ENCODE measurements around the gene CAMK1. TPM values are rescaled to one million over a fixed set of nuclear protein-coding genes. Genes with fewer than 3 reads are reported as not detected.

Gene CAMK1
- total and polyA plus RNA-seq, 9 of the 15 experiments (the other 6 are each of a cell fraction or from before 2014, with no cell fraction given): 0.23 to 10.7 (median 6.0) TPM

DNA sequence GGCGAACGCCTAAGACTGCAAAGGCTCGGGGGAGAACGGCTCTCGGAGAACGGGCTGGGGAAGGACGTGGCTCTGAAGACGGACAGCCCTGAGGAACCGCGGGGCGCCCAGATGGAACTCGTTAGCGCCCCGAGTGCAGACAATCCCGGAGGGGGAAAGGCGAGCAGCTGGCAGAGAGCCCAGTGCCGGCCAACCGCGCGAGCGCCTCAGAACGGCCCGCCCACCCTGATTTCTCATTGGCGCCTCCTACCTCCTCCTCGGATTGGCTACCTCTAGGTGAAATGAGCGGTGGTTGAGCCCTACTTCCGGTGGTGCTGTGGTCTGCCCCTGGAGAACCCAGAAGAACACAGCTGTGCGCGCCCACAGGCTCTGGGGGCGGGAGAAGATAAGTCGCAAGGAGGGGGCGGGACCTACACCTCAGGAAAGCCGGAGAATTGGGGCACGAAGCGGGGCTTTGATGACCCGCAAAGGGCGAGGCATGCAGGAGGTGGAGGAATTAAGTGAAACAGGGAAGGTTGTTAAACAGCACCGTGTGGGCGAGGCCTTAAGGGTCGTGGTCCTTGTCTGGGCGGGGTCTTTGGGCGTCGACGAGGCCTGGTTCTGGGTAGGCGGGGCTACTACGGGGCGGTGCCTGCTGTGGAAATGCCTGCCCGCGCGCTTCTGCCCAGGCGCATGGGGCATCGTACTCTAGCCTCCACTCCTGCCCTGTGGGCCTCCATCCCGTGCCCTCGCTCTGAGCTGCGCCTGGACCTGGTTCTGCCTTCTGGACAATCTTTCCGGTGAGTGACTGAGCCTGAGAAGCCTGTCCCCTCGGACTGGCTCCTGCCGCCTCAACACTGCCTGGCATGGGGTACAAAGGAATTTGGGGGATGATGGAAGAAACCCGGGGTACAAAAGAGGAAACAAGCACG lies 19.8 kb downstream of the CAMK1 start, which contains the start of gene OGG1 (continued):
- TF ChIP-seq TEAD2 (tag; IDR thresholded peaks at IDR 0.05) (no peak), RAD51 (IDR thresholded peaks at IDR 0.05; ENCODE audit: borderline replicate concordance, low read depth) (0 out of 2 replicates have a peak, but pooled peaks have one; percentile 6), NFIX (CRISPR knock-in tag; IDR thresholded peaks at IDR 0.05; ENCODE audit: low read depth) (peak; percentile 37), MTA1 (IDR thresholded peaks at IDR 0.05; ENCODE audit: borderline replicate concordance) (no peak), ZNF609 (CRISPR knock-in tag; IDR thresholded peaks at IDR 0.05; ENCODE audit: borderline replicate concordance) (no peak), ZNF57 (CRISPR knock-in tag; IDR thresholded peaks at IDR 0.05) (no peak), BRD4 (IDR thresholded peaks at IDR 0.05) (no peak), GTF2A2 (tag; IDR thresholded peaks at IDR 0.05) (no peak), ZNF551 (CRISPR knock-in tag; IDR thresholded peaks at IDR 0.05) (no peak), FOXA1 (IDR thresholded peaks at IDR 0.05; ENCODE audit: borderline replicate concordance) (no peak), HOXB6 (CRISPR knock-in tag; IDR thresholded peaks at IDR 0.05; ENCODE audit: borderline replicate concordance) (no peak), ILF3 (IDR thresholded peaks at IDR 0.05; ENCODE audit: borderline replicate concordance) (no peak), PKNOX1 (IDR thresholded peaks at IDR 0.05) (peak; percentile 81), STAG1 (CRISPR knock-in tag; IDR thresholded peaks at IDR 0.05; ENCODE audit: borderline replicate concordance) (no peak), ZNF507 (tag; conservative IDR thresholded peaks at IDR 0.05) (no peak), ATF6 (CRISPR knock-in tag; IDR thresholded peaks at IDR 0.05) (no peak), ZNF695 (CRISPR knock-in tag; IDR thresholded peaks at IDR 0.05) (no peak), BCL6 (CRISPR knock-in tag; IDR thresholded peaks at IDR 0.05) (no peak), MAFG (tag; conservative IDR thresholded peaks at IDR 0.05) (no peak), BACH1 (tag; IDR thresholded peaks at IDR 0.05) (no peak)
